HG02885 (cell line): ENCODE measurements around the gene ANO4.
"Not testable (repeated sequence)": the region's sequence is repeated elsewhere in the genome, so short reads cannot be mapped to it uniquely, and the experiment has no call there.

Experiments used
- ATAC-seq: cut with Tn5 transposase; IDR thresholded peaks from one replicate; pipeline ENCODE4 v1.9.1; 2021; ENCODE audit warnings: mild to moderate bottlenecking; ENCODE audit not compliant: unreplicated experiment, poor library complexity

The ANO4 gene

GRCh38 chr12:100982511-100983183 is 188.1 kb downstream of the ANO4 start:
- ATAC-seq, result no peak

GRCh38 chr12:100984796-100985195 is 190.2 kb downstream of the ANO4 start:
- ATAC-seq, result no peak

GRCh38 chr12:100986595-100987547 is 192.3 kb downstream of the ANO4 start:
- no peak for ATAC-seq

- peak; percentile 95 for ATAC-seq
Measured at GRCh38 chr12:100987552-100988521, 193.3 kb downstream of the ANO4 start.

GRCh38 chr12:100989509-100989908 is 194.9 kb downstream of the ANO4 start:
- ATAC-seq, result not testable (repeated sequence)

GRCh38 chr12:100991102-100991501 is 196.5 kb downstream of the ANO4 start:
- ATAC-seq, result no peak

- ATAC-seq, result no peak
Measured at GRCh38 chr12:100992194-100992593, 197.6 kb downstream of the ANO4 start.

GRCh38 chr12:100993916-100994450 is 199.4 kb downstream of the ANO4 start:
- ATAC-seq, result no peak

GRCh38 chr12:100995201-100995600 is 200.6 kb downstream of the ANO4 start:
- peak; percentile 89 for ATAC-seq

- ATAC-seq, result peak; percentile 90
Measured at GRCh38 chr12:100995771-100996170, 201.2 kb downstream of the ANO4 start.

GRCh38 chr12:101001669-101002068 is 207.1 kb downstream of the ANO4 start:
- ATAC-seq, result peak; percentile 78

- no peak for ATAC-seq
Measured at GRCh38 chr12:101002696-101003419, 208.3 kb downstream of the ANO4 start.

GRCh38 chr12:101004898-101005297 is 210.3 kb downstream of the ANO4 start:
- no peak for ATAC-seq

- no peak for ATAC-seq
Measured at GRCh38 chr12:101009274-101009673, 214.7 kb downstream of the ANO4 start.

- no peak for ATAC-seq
Measured at GRCh38 chr12:101010896-101011295, 216.3 kb downstream of the ANO4 start.

GRCh38 chr12:101013993-101014392 is 219.4 kb downstream of the ANO4 start:
- ATAC-seq, result no peak

GRCh38 chr12:101015044-101015443 is 220.5 kb downstream of the ANO4 start:
- ATAC-seq, result no peak

GRCh38 chr12:101018540-101018939 is 224.0 kb downstream of the ANO4 start:
- ATAC-seq, result no peak

GRCh38 chr12:101019201-101019600 is 224.6 kb downstream of the ANO4 start:
- no peak for ATAC-seq
